ENCODE data around the gene DBN1.

GRCh38 chr5:177445052-177445916 is 28.1 kb downstream of the DBN1 start:
- TF ChIP-seq POLR2AphosphoS5 (IDR thresholded peaks at IDR 0.05; ENCODE audit: low read depth, low read length) (no peak), TAF1 (IDR thresholded peaks at IDR 0.05; ENCODE audit: borderline replicate concordance, insufficient read depth, low read length) (no peak), SIN3A (IDR thresholded peaks at IDR 0.05; ENCODE audit: borderline replicate concordance, insufficient read depth, low read length) (no peak)
